Measurements from ENCODE around the gene RAB17.

The RAB17 gene

GRCh38 chr2:237604391-237604790 lies 13.9 kb upstream of the RAB17 start:
- Histone ChIP-seq H3K36me3 (ENCODE audit: control insufficient read depth in 1 of 2, insufficient read depth in 2 of 2, low read depth in 1 of 2, low read length in 2 of 2) (no peaks in the 10 kb centered on the region), H2BK5ac (ENCODE audit: low read depth, low read length, poor library complexity, severe bottlenecking) (no peak overlapping the region), H2AK5ac (ENCODE audit: low read length, severe bottlenecking) (no peak overlapping the region), H3K18ac (ENCODE audit: low read depth in 1 of 2, low read length in 2 of 2) (no peak overlapping the region), H3K9ac (ENCODE audit: low read length) (no peak overlapping the region), H2BK12ac (ENCODE audit: low read length in 2 of 2) (no peak overlapping the region), H3K9me3 (ENCODE audit: control insufficient read depth, low read length) (no peaks in the 10 kb centered on the region), H3K14ac (ENCODE audit: low read length in 2 of 2) (no peak overlapping the region), H3K27ac (ENCODE audit: low read length, poor library complexity, severe bottlenecking) (no peak overlapping the region), H3K4me3 (ENCODE audit: insufficient read depth in 1 of 2, low read depth in 1 of 2, low read length in 2 of 2) (no peak overlapping the region), H3K4ac (ENCODE audit: low read depth in 1 of 2, low read length in 2 of 2) (no peak overlapping the region), H3K4me1 (ENCODE audit: control insufficient read depth, insufficient read depth, low read depth, low read length) (peaks cover 3% of the 10 kb centered on the region), H2AFZ (ENCODE audit: low read depth, low read length) (no peak overlapping the region), H4K8ac (ENCODE audit: low read length) (peak overlapping the region; percentile 52), H3K79me1 (replicated peaks; ENCODE audit: low read length, poor library complexity, severe bottlenecking) (no peaks in the 10 kb centered on the region), H4K91ac (ENCODE audit: low read length) (peak overlapping the region; percentile 64), H3K4me2 (ENCODE audit: low read length, poor library complexity, severe bottlenecking) (no peak overlapping the region), H2BK120ac (ENCODE audit: low read depth, low read length) (no peak overlapping the region), H3K27me3 (ENCODE audit: control insufficient read depth in 1 of 2, insufficient read depth in 1 of 2, low read length in 2 of 2) (no peaks in the 10 kb centered on the region), H3K23ac (ENCODE audit: low read length in 2 of 2) (no peak overlapping the region), H2BK15ac (ENCODE audit: low read depth, poor library complexity, severe bottlenecking) (no peak overlapping the region)
- no peak for DNase-seq
- 97% methylated on average over 11 of the region's 11 CpGs for WGBS

GRCh38 chr2:237603718-237604362 lies 13.3 kb upstream of the RAB17 start:
- H2BK5ac ChIP-seq (ENCODE audit: low read depth, low read length, poor library complexity, severe bottlenecking), result no peak overlapping the region
- H3K4me3 ChIP-seq (ENCODE audit: insufficient read depth in 1 of 2, low read depth in 1 of 2, low read length in 2 of 2), result peak overlapping the region in 1 of 2 experiments; percentile 54
- peak; percentile 75 for DNase-seq
- H3K9me3 ChIP-seq (ENCODE audit: control insufficient read depth, low read length), result no peaks in the 10 kb centered on the region
- H4K8ac ChIP-seq (ENCODE audit: low read length), result peak overlapping the region; percentile 32
- no peaks in the 10 kb centered on the region for H3K79me1 ChIP-seq (replicated peaks; ENCODE audit: low read length, poor library complexity, severe bottlenecking)
- no peak overlapping the region for H2BK12ac ChIP-seq (ENCODE audit: low read length in 2 of 2)
- H2BK15ac ChIP-seq (ENCODE audit: low read depth, poor library complexity, severe bottlenecking), result peak overlapping the region; percentile 33
- H3K4me1 ChIP-seq (ENCODE audit: control insufficient read depth, insufficient read depth, low read depth, low read length), result peaks cover 3% of the 10 kb centered on the region
- WGBS, result 53% methylated on average over 9 of the region's 15 CpGs
- peak overlapping the region; percentile 7 to 40 for H3K18ac ChIP-seq (ENCODE audit: low read depth in 1 of 2, low read length in 2 of 2)
- no peak overlapping the region for H3K14ac ChIP-seq (ENCODE audit: low read length in 2 of 2)
- no peaks in the 10 kb centered on the region for H3K27me3 ChIP-seq (ENCODE audit: control insufficient read depth in 1 of 2, insufficient read depth in 1 of 2, low read length in 2 of 2)
- H3K23ac ChIP-seq (ENCODE audit: low read length in 2 of 2), result no peak overlapping the region
- no peak overlapping the region for H2AK5ac ChIP-seq (ENCODE audit: low read length, severe bottlenecking)
- H4K91ac ChIP-seq (ENCODE audit: low read length), result no peak overlapping the region
- H3K27ac ChIP-seq (ENCODE audit: low read length, poor library complexity, severe bottlenecking), result no peak overlapping the region
- H3K9ac ChIP-seq (ENCODE audit: low read length), result peak overlapping the region; percentile 81
- peak overlapping the region; percentile 15 for H2AFZ ChIP-seq (ENCODE audit: low read depth, low read length)
- no peak overlapping the region for H3K4ac ChIP-seq (ENCODE audit: low read depth in 1 of 2, low read length in 2 of 2)
- H2BK120ac ChIP-seq (ENCODE audit: low read depth, low read length), result no peak overlapping the region
- H3K36me3 ChIP-seq (ENCODE audit: control insufficient read depth in 1 of 2, insufficient read depth in 2 of 2, low read depth in 1 of 2, low read length in 2 of 2), result no peaks in the 10 kb centered on the region
- peak overlapping the region; percentile 20 for H3K4me2 ChIP-seq (ENCODE audit: low read length, poor library complexity, severe bottlenecking)

GRCh38 chr2:237603049-237603717 lies 12.6 kb upstream of the RAB17 start:
- Histone ChIP-seq H3K9ac (ENCODE audit: low read length) (peak overlapping the region; percentile 81), H3K27ac (ENCODE audit: low read length, poor library complexity, severe bottlenecking) (no peak overlapping the region), H3K9me3 (ENCODE audit: control insufficient read depth, low read length) (no peaks in the 10 kb centered on the region), H3K4ac (ENCODE audit: low read depth in 1 of 2, low read length in 2 of 2) (no peak overlapping the region), H3K36me3 (ENCODE audit: control insufficient read depth in 1 of 2, insufficient read depth in 2 of 2, low read depth in 1 of 2, low read length in 2 of 2) (no peaks in the 10 kb centered on the region), H3K23ac (ENCODE audit: low read length in 2 of 2) (no peak overlapping the region), H3K79me1 (replicated peaks; ENCODE audit: low read length, poor library complexity, severe bottlenecking) (no peaks in the 10 kb centered on the region), H2BK5ac (ENCODE audit: low read depth, low read length, poor library complexity, severe bottlenecking) (no peak overlapping the region), H3K4me1 (ENCODE audit: control insufficient read depth, insufficient read depth, low read depth, low read length) (peaks cover 3% of the 10 kb centered on the region), H3K4me3 (ENCODE audit: insufficient read depth in 1 of 2, low read depth in 1 of 2, low read length in 2 of 2) (peak overlapping the region in 1 of 2 experiments; percentile 54), H3K18ac (ENCODE audit: low read depth in 1 of 2, low read length in 2 of 2) (peak overlapping the region; percentile 7 to 40), H4K91ac (ENCODE audit: low read length) (no peak overlapping the region), H2AK5ac (ENCODE audit: low read length, severe bottlenecking) (no peak overlapping the region), H3K14ac (ENCODE audit: low read length in 2 of 2) (peak overlapping the region in 1 of 2 experiments; percentile 89), H2AFZ (ENCODE audit: low read depth, low read length) (peak overlapping the region; percentile 15), H3K27me3 (ENCODE audit: control insufficient read depth in 1 of 2, insufficient read depth in 1 of 2, low read length in 2 of 2) (no peaks in the 10 kb centered on the region), H3K4me2 (ENCODE audit: low read length, poor library complexity, severe bottlenecking) (peak overlapping the region; percentile 20), H4K8ac (ENCODE audit: low read length) (peak overlapping the region; percentile 32), H2BK12ac (ENCODE audit: low read length in 2 of 2) (peak overlapping the region in 1 of 2 experiments; percentile 27), H2BK15ac (ENCODE audit: low read depth, poor library complexity, severe bottlenecking) (peak overlapping the region; percentile 19), H2BK120ac (ENCODE audit: low read depth, low read length) (no peak overlapping the region)
- WGBS, result 93% methylated on average over 12 of the region's 13 CpGs
- DNase-seq, result no peak

GRCh38 chr2:237602409-237602808 lies 11.9 kb upstream of the RAB17 start:
- H2BK15ac ChIP-seq (ENCODE audit: low read depth, poor library complexity, severe bottlenecking), result no peak overlapping the region
- no peak overlapping the region for H3K4ac ChIP-seq (ENCODE audit: low read depth in 1 of 2, low read length in 2 of 2)
- DNase-seq, result no peak
- no peaks in the 10 kb centered on the region for H3K79me1 ChIP-seq (replicated peaks; ENCODE audit: low read length, poor library complexity, severe bottlenecking)
- H3K4me3 ChIP-seq (ENCODE audit: insufficient read depth in 1 of 2, low read depth in 1 of 2, low read length in 2 of 2), result no peak overlapping the region
- no peak overlapping the region for H3K27ac ChIP-seq (ENCODE audit: low read length, poor library complexity, severe bottlenecking)
- no peak overlapping the region for H3K14ac ChIP-seq (ENCODE audit: low read length in 2 of 2)
- no peak overlapping the region for H2BK120ac ChIP-seq (ENCODE audit: low read depth, low read length)
- H3K4me1 ChIP-seq (ENCODE audit: control insufficient read depth, insufficient read depth, low read depth, low read length), result peaks cover 3% of the 10 kb centered on the region
- H3K18ac ChIP-seq (ENCODE audit: low read depth in 1 of 2, low read length in 2 of 2), result no peak overlapping the region
- no peak overlapping the region for H2AFZ ChIP-seq (ENCODE audit: low read depth, low read length)
- no peaks in the 10 kb centered on the region for H3K9me3 ChIP-seq (ENCODE audit: control insufficient read depth, low read length)
- no peak overlapping the region for H4K8ac ChIP-seq (ENCODE audit: low read length)
- WGBS, result 76% methylated on average over 7 of the region's 7 CpGs
- H3K36me3 ChIP-seq (ENCODE audit: control insufficient read depth in 1 of 2, insufficient read depth in 2 of 2, low read depth in 1 of 2, low read length in 2 of 2), result no peaks in the 10 kb centered on the region
- no peaks in the 10 kb centered on the region for H3K27me3 ChIP-seq (ENCODE audit: control insufficient read depth in 1 of 2, insufficient read depth in 1 of 2, low read length in 2 of 2)
- H3K9ac ChIP-seq (ENCODE audit: low read length), result no peak overlapping the region
- H4K91ac ChIP-seq (ENCODE audit: low read length), result no peak overlapping the region
- no peak overlapping the region for H3K23ac ChIP-seq (ENCODE audit: low read length in 2 of 2)
- no peak overlapping the region for H3K4me2 ChIP-seq (ENCODE audit: low read length, poor library complexity, severe bottlenecking)
- no peak overlapping the region for H2BK5ac ChIP-seq (ENCODE audit: low read depth, low read length, poor library complexity, severe bottlenecking)
- H2BK12ac ChIP-seq (ENCODE audit: low read length in 2 of 2), result no peak overlapping the region
- H2AK5ac ChIP-seq (ENCODE audit: low read length, severe bottlenecking), result no peak overlapping the region
